CD4-positive, alpha-beta T cell treated with Interleukin-6 at 100 ng/mL for 8 hours (primary cell): ENCODE data around the gene TNFSF13B.

ENCODE experiments used
- DNase-seq: peaks from one replicate; pipeline ENCODE4 v3.0.0-alpha.2; 2020; ENCODE audit warnings: mixed read lengths, low spot score

The TNFSF13B gene

GRCh38 chr13:108349269-108349668 lies 79.8 kb downstream of the TNFSF13B start:
- no peak for DNase-seq

GRCh38 chr13:108350579-108350978 lies 81.1 kb downstream of the TNFSF13B start:
- DNase-seq: no peak

- DNase-seq: no peak
These were observed 83.1 kb downstream of the TNFSF13B start for GRCh38 chr13:108352599-108352998.

- DNase-seq: no peak
These were observed 87.7 kb downstream of the TNFSF13B start for GRCh38 chr13:108357228-108357627.
